HFFc6 (cell line): ENCODE results near the gene AMIGO1. TPM values are rescaled to one million over a fixed set of nuclear protein-coding genes. Genes with fewer than 3 reads are reported as not detected.

Experiments used
- DNase-seq: peaks from one replicate; pipeline ENCODE4 v3.0.0-alpha.2; 2018
- H3K27ac Mint-ChIP-seq: 2 replicates; pipeline ENCODE4 v1.8.0; 2020; ENCODE audit warnings: mild to moderate bottlenecking, mixed read lengths
- H3K27me3 Mint-ChIP-seq: 2 replicates; pipeline ENCODE4 v1.8.0; 2021; ENCODE audit warnings: mild to moderate bottlenecking, moderate library complexity, mixed read lengths; ENCODE audit not compliant: insufficient read depth
- H3K36me3 Mint-ChIP-seq: 2 replicates; pipeline ENCODE4 v1.8.0; 2021; ENCODE audit warnings: low read depth, mixed read lengths
- H3K4me1 Mint-ChIP-seq: 2 replicates; pipeline ENCODE4 v1.8.0; 2020; ENCODE audit warnings: low read depth, mixed read lengths
- H3K4me3 Mint-ChIP-seq: 2 replicates; pipeline ENCODE4 v1.8.0; 2020; ENCODE audit warnings: mild to moderate bottlenecking, moderate library complexity, mixed read lengths
- H3K9me3 Mint-ChIP-seq: 2 replicates; pipeline ENCODE4 v1.8.0; 2020; ENCODE audit warnings: mild to moderate bottlenecking, mixed read lengths
- total RNA-seq, 6 experiments: library from RNA; stranded (reverse); fragmentation: NEBNext Ultra II Directional; extraction: Animal tissue kit (Norgen Biotek cat#: 25700); gene quantifications; 2 replicates in 1 of 6; 3 replicates in 5 of 6; pipeline ENCODE4 v1.2.3, GENCODE V29; 2021
- TF ChIP-seq, protein P1 (sequence below): fragments of 200-600 bp; sonication (generic); IDR thresholded peaks from 2 replicates; pipeline ENCODE4 v1.5.0; 2021; ENCODE audit warnings: antibody characterized with exemption, mild to moderate bottlenecking

The AMIGO1 gene
- total RNA-seq, 6 experiments from 2014 or later, result 3.0 to 8.3 (median 4.3) TPM

DNA sequence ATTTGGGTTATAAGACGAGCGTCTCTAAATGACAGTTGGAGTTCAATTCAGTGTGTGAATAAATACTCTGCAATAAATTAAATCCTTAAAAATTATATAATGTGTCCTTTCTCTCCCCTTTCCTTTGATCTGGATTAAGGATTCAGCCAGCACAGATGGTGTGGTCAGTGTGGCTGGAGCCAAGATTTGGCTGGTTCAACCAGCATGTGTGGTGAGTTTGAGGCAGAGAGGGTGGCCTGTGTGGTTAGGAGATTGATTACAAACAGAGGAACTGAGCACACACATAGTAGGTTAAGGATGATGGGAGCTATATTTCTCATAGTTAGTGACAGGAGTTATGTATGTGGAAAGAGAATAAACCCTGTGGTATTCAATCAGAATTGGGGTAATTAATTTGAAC is 14.2 kb upstream of the AMIGO1 start:
- TF ChIP-seq, protein P1, sequence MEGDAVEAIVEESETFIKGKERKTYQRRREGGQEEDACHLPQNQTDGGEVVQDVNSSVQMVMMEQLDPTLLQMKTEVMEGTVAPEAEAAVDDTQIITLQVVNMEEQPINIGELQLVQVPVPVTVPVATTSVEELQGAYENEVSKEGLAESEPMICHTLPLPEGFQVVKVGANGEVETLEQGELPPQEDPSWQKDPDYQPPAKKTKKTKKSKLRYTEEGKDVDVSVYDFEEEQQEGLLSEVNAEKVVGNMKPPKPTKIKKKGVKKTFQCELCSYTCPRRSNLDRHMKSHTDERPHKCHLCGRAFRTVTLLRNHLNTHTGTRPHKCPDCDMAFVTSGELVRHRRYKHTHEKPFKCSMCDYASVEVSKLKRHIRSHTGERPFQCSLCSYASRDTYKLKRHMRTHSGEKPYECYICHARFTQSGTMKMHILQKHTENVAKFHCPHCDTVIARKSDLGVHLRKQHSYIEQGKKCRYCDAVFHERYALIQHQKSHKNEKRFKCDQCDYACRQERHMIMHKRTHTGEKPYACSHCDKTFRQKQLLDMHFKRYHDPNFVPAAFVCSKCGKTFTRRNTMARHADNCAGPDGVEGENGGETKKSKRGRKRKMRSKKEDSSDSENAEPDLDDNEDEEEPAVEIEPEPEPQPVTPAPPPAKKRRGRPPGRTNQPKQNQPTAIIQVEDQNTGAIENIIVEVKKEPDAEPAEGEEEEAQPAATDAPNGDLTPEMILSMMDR, result no peak
- no peaks in the 10 kb centered on the region for H3K36me3 Mint-ChIP-seq
- peaks cover 14% of the 10 kb centered on the region for H3K27me3 Mint-ChIP-seq
- H3K4me1 Mint-ChIP-seq, result peaks cover 9% of the 10 kb centered on the region
- no peak for DNase-seq
- no peaks in the 10 kb centered on the region for H3K9me3 Mint-ChIP-seq
- no peak overlapping the region for H3K4me3 Mint-ChIP-seq
- H3K27ac Mint-ChIP-seq, result no peak overlapping the region

DNA sequence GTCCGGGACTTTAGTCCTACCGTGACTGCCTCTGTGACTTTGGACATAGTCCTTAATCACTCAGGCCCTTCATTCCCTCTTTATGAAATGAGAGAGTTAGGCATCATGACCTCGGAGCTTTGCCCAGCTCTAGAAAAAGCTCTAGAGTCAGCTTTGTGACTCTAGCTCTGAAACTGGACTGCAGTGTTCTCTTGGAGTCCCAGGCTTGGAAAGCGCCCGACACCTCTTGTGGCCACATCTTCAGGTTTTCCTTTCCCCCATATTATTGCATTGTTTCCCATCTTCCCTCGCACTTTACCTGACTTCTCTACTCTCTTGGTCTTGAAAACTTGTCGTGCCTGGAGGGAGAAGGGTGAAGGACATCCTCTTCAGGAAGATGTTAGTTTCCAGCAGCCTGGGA is 12.5 kb upstream of the AMIGO1 start:
- Mint-ChIP-seq H3K27me3 (peaks cover 14% of the 10 kb centered on the region), H3K4me1 (peaks cover 18% of the 10 kb centered on the region), H3K36me3 (no peaks in the 10 kb centered on the region), H3K27ac (no peak overlapping the region), H3K4me3 (no peak overlapping the region), H3K9me3 (no peaks in the 10 kb centered on the region)
- TF ChIP-seq, protein P1, result no peak
- DNase-seq, result no peak

DNA sequence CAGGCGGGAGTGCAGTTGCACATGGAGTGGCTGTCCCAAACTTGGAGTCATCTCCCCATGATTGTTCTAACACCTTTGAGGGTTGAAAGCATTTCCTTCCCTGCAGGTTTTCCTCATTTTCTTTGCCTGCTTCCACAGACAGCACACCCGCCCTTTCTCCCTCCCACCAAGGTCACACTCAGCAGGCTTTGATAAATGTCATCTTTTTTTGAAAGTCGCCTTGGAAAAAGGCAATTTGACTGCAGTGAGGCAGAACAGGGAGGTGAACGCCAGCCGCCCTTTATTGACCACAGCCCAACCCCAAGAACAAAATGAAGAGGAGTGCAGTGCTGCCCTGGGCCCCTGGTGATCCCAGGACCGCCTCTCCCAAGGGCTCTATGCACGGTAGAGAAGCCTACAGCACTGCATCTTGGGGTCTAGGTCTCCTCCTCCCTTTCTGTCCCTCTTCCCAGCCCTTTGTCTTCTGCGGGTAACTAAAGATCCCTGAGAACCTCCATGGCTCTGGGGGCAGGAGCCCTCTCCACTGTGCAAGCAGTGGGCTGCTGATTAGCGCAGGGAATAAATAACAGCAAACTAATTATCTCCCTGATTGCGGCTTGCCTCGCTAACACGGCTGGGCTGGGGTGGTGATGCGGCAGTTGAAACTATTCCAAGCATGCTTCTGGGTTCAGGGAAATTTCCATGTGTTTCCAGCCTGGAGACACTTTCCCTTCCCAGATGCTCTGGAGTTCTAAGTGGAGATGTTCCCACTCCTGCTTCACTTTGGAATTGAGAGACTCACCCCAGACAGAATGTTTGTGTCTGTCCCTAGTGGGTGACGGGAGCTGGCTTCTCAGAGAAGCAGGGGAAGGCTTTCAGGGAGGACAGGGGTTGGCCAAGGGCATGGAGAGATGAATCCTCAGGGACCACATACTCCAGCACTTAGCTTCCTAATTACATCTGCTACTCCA is 11.8 kb upstream of the AMIGO1 start:
- Mint-ChIP-seq H3K27me3 (peaks cover 13% of the 10 kb centered on the region), H3K27ac (no peak overlapping the region; the same call in 1 of the 2 replicates), H3K4me3 (no peak overlapping the region), H3K9me3 (no peaks in the 10 kb centered on the region), H3K36me3 (no peaks in the 10 kb centered on the region), H3K4me1 (peaks cover 25% of the 10 kb centered on the region)
- DNase-seq, result no peak
- TF ChIP-seq, protein P1, result no peak

DNA sequence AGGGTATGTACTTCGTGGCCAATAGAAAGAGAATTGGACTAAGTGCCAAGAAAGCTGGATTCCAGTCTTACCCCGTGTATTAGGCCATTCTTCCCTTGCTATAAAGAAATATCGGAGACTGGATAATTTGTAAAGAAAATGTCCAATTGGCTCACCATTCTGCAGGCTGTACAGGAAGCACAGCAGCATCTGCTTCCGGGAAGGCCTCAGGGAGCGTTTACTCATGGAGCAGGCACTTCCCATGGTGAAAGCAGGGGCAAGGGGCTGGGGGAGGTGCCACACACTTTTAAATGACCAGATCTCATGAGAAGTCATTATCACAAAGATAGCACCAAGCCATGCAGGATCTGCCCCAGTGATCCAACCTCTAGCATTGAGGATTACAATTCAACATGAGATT is 7.8 kb upstream of the AMIGO1 start:
- peaks cover 38% of the 10 kb centered on the region for H3K4me1 Mint-ChIP-seq
- H3K27ac Mint-ChIP-seq, result peak overlapping the region; percentile 54
- TF ChIP-seq, protein P1, result no peak
- peaks cover 9% of the 10 kb centered on the region for H3K27me3 Mint-ChIP-seq
- H3K4me3 Mint-ChIP-seq, result peak overlapping the region; percentile 29; the same call in 1 of the 2 replicates
- H3K9me3 Mint-ChIP-seq, result no peaks in the 10 kb centered on the region
- no peaks in the 10 kb centered on the region for H3K36me3 Mint-ChIP-seq
- peak; percentile 40 for DNase-seq

DNA sequence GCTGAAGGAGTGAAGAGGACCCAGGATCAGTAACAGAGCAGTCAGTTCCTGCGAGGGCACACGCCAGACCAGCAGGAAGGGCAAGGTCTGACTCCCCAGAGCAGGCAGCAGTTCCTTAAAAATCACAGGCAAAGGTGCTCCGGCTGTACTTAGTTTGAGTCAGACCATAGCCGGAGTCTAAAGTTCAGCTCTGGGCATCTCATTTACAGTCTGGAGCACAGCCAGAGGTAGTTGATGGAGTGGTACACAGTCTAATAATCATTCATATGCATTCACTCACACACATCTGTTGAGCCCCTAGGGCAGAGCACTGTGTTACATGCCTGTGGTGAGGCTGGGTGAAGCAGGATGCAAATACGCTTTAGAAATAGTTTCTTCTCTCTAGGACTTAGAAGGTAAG is 7.3 kb upstream of the AMIGO1 start:
- H3K4me1 Mint-ChIP-seq, result peaks cover 37% of the 10 kb centered on the region
- no peaks in the 10 kb centered on the region for H3K36me3 Mint-ChIP-seq
- TF ChIP-seq, protein P1, result no peak
- peak overlapping the region; percentile 54 for H3K27ac Mint-ChIP-seq
- H3K9me3 Mint-ChIP-seq, result no peaks in the 10 kb centered on the region
- peak; percentile 79 for DNase-seq
- peaks cover 7% of the 10 kb centered on the region for H3K27me3 Mint-ChIP-seq
- peak overlapping the region; percentile 2; the same call in 1 of the 2 replicates for H3K4me3 Mint-ChIP-seq
